AG04450 (cell line): Measurements from ENCODE around the gene LTO1. TPM values are rescaled to one million over a fixed set of nuclear protein-coding genes. Genes with fewer than 3 reads are reported as not detected.

ENCODE experiments used
- CTCF ChIA-PET: fragments of 300-600, 350-600 bp; formaldehyde crosslinking; extraction: SDS; loops from one replicate; lab custom pipeline; 2022; ENCODE audit warnings: antibody characterized with exemption, inconsistent platforms; lab: Charles Lee
- POLR2A ChIA-PET: fragments of 350-600 bp; formaldehyde crosslinking; extraction: SDS; loops from one replicate; lab custom pipeline; 2021; ENCODE audit warnings: antibody characterized with exemption, inconsistent platforms; lab: Yijun Ruan, JAX
- DNase-seq: peaks from one replicate; pipeline ENCODE4 v3.0.0-alpha.2; 2011; ENCODE audit warnings: low read depth, low spot score
- H3K27ac ChIP-seq: one replicate; pipeline ENCODE4 v1.5.1; 2012; ENCODE audit warnings: low read depth, low read length, control low read depth
- H3K27me3 ChIP-seq: one replicate; pipeline ENCODE4 v1.6.0; 2012; ENCODE audit warnings: low read length; ENCODE audit not compliant: control insufficient read depth, insufficient read depth
- H3K4me3 ChIP-seq: 2 replicates; pipeline ENCODE4 v1.5.1; 2011; ENCODE audit warnings: mild to moderate bottlenecking, low read depth, low read length, control low read depth
- H3K9me3 ChIP-seq: 2 replicates; pipeline ENCODE4 v1.5.1; 2012; ENCODE audit warnings: low read length; ENCODE audit not compliant: control insufficient read depth, insufficient read depth
- polyA plus RNA-seq: library from polyadenylated mRNA; depleted of rRNA; stranded (reverse); fragments of >200 nt; gene quantifications from 2 replicates; pipeline ENCODE4 v1.2.3, GENCODE V29; 2011
- TF ChIP-seq, protein P1 (sequence below): IDR thresholded peaks from 2 replicates; pipeline ENCODE4 v1.5.1; 2011; ENCODE audit warnings: low read depth, low read length, control low read depth, inconsistent platforms

Gene LTO1
- polyA plus RNA-seq, 1 experiment, result 18.3 TPM

DNA sequence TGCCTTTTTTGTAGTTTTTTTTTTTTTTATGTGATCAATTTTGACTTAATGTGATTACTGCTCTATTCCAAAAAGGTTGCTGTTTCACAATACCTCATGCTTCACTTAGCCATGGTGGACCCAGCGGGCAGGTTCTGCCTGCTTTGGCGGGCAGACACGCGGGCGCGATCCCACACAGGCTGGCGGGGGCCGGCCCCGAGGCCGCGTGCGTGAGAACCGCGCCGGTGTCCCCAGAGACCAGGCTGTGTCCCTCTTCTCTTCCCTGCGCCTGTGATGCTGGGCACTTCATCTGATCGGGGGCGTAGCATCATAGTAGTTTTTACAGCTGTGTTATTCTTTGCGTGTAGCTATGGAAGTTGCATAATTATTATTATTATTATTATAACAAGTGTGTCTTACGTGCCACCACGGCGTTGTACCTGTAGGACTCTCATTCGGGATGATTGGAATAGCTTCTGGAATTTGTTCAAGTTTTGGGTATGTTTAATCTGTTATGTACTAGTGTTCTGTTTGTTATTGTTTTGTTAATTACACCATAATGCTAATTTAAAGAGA lies 21.7 kb downstream of the LTO1 start:
- DNase-seq, result no peak
- Histone ChIP-seq H3K9me3 (peaks cover 3% of the 10 kb centered on the region; the same call in 1 of the 2 replicates), H3K27ac (no peak overlapping the region), H3K4me3 (no peak overlapping the region), H3K27me3 (no peaks in the 10 kb centered on the region)
- POLR2A ChIA-PET, result interaction anchor here (0.7 to 1.8 kb wide), 2 partner anchors 9 to 14 kb away, joined by 4 read pairs; no protein-coding TSS in a partner anchor
- TF ChIP-seq, protein P1, sequence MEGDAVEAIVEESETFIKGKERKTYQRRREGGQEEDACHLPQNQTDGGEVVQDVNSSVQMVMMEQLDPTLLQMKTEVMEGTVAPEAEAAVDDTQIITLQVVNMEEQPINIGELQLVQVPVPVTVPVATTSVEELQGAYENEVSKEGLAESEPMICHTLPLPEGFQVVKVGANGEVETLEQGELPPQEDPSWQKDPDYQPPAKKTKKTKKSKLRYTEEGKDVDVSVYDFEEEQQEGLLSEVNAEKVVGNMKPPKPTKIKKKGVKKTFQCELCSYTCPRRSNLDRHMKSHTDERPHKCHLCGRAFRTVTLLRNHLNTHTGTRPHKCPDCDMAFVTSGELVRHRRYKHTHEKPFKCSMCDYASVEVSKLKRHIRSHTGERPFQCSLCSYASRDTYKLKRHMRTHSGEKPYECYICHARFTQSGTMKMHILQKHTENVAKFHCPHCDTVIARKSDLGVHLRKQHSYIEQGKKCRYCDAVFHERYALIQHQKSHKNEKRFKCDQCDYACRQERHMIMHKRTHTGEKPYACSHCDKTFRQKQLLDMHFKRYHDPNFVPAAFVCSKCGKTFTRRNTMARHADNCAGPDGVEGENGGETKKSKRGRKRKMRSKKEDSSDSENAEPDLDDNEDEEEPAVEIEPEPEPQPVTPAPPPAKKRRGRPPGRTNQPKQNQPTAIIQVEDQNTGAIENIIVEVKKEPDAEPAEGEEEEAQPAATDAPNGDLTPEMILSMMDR, result no peak
- CTCF ChIA-PET, result no interaction called here

DNA sequence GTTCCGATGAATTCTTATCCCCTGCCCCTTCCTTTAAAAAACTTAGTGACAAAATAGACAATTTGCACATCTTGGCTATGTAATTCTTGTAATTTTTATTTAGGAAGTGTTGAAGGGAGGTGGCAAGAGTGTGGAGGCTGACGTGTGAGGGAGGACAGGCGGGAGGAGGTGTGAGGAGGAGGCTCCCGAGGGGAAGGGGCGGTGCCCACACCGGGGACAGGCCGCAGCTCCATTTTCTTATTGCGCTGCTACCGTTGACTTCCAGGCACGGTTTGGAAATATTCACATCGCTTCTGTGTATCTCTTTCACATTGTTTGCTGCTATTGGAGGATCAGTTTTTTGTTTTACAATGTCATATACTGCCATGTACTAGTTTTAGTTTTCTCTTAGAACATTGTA lies 22.2 kb downstream of the LTO1 start:
- POLR2A ChIA-PET, result interaction anchor here (0.7 to 1.8 kb wide), 2 partner anchors 9 to 14 kb away, joined by 4 read pairs; no protein-coding TSS in a partner anchor
- H3K27me3 ChIP-seq, result no peaks in the 10 kb centered on the region
- H3K27ac ChIP-seq, result no peak overlapping the region
- peaks cover 3% of the 10 kb centered on the region; the same call in 1 of the 2 replicates for H3K9me3 ChIP-seq
- no peak for DNase-seq
- CTCF ChIA-PET, result no interaction called here
- TF ChIP-seq, protein P1, result no peak
- H3K4me3 ChIP-seq, result no peak overlapping the region

DNA sequence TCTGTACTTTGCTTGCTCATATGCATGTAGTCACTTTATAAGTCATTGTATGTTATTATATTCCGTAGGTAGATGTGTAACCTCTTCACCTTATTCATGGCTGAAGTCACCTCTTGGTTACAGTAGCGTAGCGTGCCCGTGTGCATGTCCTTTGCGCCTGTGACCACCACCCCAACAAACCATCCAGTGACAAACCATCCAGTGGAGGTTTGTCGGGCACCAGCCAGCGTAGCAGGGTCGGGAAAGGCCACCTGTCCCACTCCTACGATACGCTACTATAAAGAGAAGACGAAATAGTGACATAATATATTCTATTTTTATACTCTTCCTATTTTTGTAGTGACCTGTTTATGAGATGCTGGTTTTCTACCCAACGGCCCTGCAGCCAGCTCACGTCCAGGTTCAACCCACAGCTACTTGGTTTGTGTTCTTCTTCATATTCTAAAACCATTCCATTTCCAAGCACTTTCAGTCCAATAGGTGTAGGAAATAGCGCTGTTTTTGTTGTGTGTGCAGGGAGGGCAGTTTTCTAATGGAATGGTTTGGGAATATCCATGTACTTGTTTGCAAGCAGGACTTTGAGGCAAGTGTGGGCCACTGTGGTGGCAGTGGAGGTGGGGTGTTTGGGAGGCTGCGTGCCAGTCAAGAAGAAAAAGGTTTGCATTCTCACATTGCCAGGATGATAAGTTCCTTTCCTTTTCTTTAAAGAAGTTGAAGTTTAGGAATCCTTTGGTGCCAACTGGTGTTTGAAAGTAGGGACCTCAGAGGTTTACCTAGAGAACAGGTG lies 23.1 kb downstream of the LTO1 start:
- TF ChIP-seq, protein P1, result no peak
- DNase-seq, result no peak
- CTCF ChIA-PET, result no interaction called here
- Histone ChIP-seq H3K4me3 (no peak overlapping the region), H3K27me3 (no peaks in the 10 kb centered on the region), H3K9me3 (peaks cover 3% of the 10 kb centered on the region; the same call in 1 of the 2 replicates), H3K27ac (no peak overlapping the region)
- POLR2A ChIA-PET, result no interaction called here

DNA sequence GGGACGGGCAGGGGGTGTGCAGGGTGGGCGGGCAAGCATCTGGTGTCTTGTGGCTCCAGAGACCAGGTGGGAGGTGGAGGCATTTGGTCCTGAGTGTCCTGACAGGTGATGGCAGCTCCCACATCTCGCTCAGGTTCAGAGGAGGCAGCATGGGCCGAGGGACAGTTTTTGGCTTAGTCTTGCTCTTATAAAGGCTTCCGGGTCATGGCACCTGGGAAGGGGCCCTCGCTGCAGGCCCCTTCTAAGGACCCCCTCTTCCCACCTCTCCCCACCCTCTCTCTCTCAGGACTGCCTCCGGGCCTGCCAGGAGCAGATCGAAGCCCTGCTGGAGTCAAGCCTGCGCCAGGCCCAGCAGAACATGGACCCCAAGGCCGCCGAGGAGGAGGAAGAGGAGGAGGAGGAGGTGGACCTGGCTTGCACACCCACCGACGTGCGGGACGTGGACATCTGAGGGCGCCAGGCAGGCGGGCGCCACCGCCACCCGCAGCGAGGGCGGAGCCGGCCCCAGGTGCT lies 24.3 kb downstream of the LTO1 start:
- Histone ChIP-seq H3K27me3 (no peaks in the 10 kb centered on the region), H3K9me3 (peaks cover 3% of the 10 kb centered on the region; the same call in 1 of the 2 replicates), H3K27ac (no peak overlapping the region), H3K4me3 (no peak overlapping the region)
- ChIA-PET POLR2A (no interaction called here), CTCF (no interaction called here)
- no peak for DNase-seq
- TF ChIP-seq, protein P1, result no peak
